HepG2 (cell line): Measurements from ENCODE around the gene FGGY. TPM values are rescaled to one million over a fixed set of nuclear protein-coding genes. Genes with fewer than 3 reads are reported as not detected.

Experiments
- ADNP ChIP-seq: sonication (generic); formaldehyde crosslinking; IDR thresholded peaks from 2 replicates; pipeline ENCODE4 v1.4.0; 2020; ENCODE audit warnings: missing genetic modification reagents
- ARID3A ChIP-seq: IDR thresholded peaks from 2 replicates; pipeline ENCODE4 v1.6.1; 2012; ENCODE audit warnings: low read depth, low read length, improper control_type of control experiment
- CREB3 ChIP-seq: sonication (generic); formaldehyde crosslinking; IDR thresholded peaks from 2 replicates; pipeline ENCODE4 v1.5.0; 2020; ENCODE audit warnings: missing genetic modification reagents
- CREBL2 ChIP-seq: sonication (generic); formaldehyde crosslinking; IDR thresholded peaks from 2 replicates; pipeline ENCODE4 v1.8.1; 2023; ENCODE audit warnings: missing genetic modification reagents, mild to moderate bottlenecking, borderline replicate concordance
- GTF3A ChIP-seq: sonication (generic); formaldehyde crosslinking; conservative IDR thresholded peaks from 2 replicates; pipeline ENCODE4 v1.4.0; 2020; ENCODE audit warnings: mild to moderate bottlenecking, missing genetic modification reagents
- HNF1A ChIP-seq, 2 experiments: sonication (generic) in 1 of 2; formaldehyde crosslinking in 1 of 2; IDR thresholded peaks; 2 replicates each; pipeline versions ENCODE4 v1.4.0 to v1.6.1; 2016 to 2020; ENCODE audit warnings: borderline replicate concordance in 1 of 2, low read depth in 1 of 2, mild to moderate bottlenecking in 1 of 2, missing genetic modification reagents in 1 of 2
- HNF4A ChIP-seq: sonication (generic); formaldehyde crosslinking; IDR thresholded peaks from 2 replicates; pipeline ENCODE4 v1.4.0; 2020; ENCODE audit warnings: missing genetic modification reagents
- HOMEZ ChIP-seq: IDR thresholded peaks from 2 replicates; pipeline ENCODE4 v1.6.1; 2016; ENCODE audit warnings: low read depth
- MEF2D ChIP-seq: sonication (generic); formaldehyde crosslinking; IDR thresholded peaks from 2 replicates; pipeline ENCODE4 v1.5.1; 2020; ENCODE audit warnings: mild to moderate bottlenecking, missing genetic modification reagents
- TBX2 ChIP-seq: sonication (generic); formaldehyde crosslinking; IDR thresholded peaks from 2 replicates; pipeline ENCODE4 v1.5.0; 2020; ENCODE audit warnings: missing genetic modification reagents, mild to moderate bottlenecking, borderline replicate concordance
- XRCC5 ChIP-seq: fragments of 200-400 bp; formaldehyde crosslinking; optimal IDR thresholded peaks from 2 replicates; pipeline ENCODE3; 2017; ENCODE audit warnings: mild to moderate bottlenecking, low read length
- ZNF180 ChIP-seq: sonication (generic); formaldehyde crosslinking; IDR thresholded peaks from 2 replicates; pipeline ENCODE4 v1.4.0; 2020; ENCODE audit warnings: low read depth, missing genetic modification reagents, borderline replicate concordance
- ZNF232 ChIP-seq: sonication (generic); formaldehyde crosslinking; IDR thresholded peaks from 2 replicates; pipeline ENCODE4 v1.4.0; 2020; ENCODE audit warnings: missing genetic modification reagents, borderline replicate concordance
- ZNF296 ChIP-seq: sonication (generic); formaldehyde crosslinking; conservative IDR thresholded peaks from 2 replicates; pipeline ENCODE4 v1.5.0; 2020; ENCODE audit warnings: mild to moderate bottlenecking, missing genetic modification reagents
- ZNF704 ChIP-seq: sonication (generic); formaldehyde crosslinking; IDR thresholded peaks from 2 replicates; pipeline ENCODE4 v1.8.1; 2023; ENCODE audit warnings: mild to moderate bottlenecking, inconsistent platforms, moderate library complexity, missing genetic modification reagents, borderline replicate concordance
- ZNF816 ChIP-seq: sonication (generic); formaldehyde crosslinking; IDR thresholded peaks from 2 replicates; pipeline ENCODE4 v1.8.0; 2022; ENCODE audit warnings: missing genetic modification reagents, mild to moderate bottlenecking, borderline replicate concordance
- ZNF879 ChIP-seq: sonication (generic); formaldehyde crosslinking; IDR thresholded peaks from 2 replicates; pipeline ENCODE4 v1.8.1; 2023; ENCODE audit warnings: missing genetic modification reagents
- polyA plus RNA-seq, 8 experiments: library from polyadenylated mRNA; depleted of rRNA in 3 of 8; stranded (reverse) in 7 of 8; unstranded in 1 of 8; fragments of >200 nt; fragmentation: Illumina TruSeq in 4 of 8; extraction: Trizol in 4 of 8; gene quantifications; 2 replicates each; pipeline versions ENCODE4 v1.2.1 to v1.2.3, GENCODE V29; 2011 to 2016; ENCODE audit warnings: low read depth in 4 of 8, missing spikeins in 1 of 8, mixed read lengths in 1 of 8; ENCODE audit not compliant: insufficient read depth in 1 of 8
- total RNA-seq, 5 experiments: library from RNA; depleted of rRNA; stranded (reverse); fragments of >200 nt; fragmentation: Illumina TruSeq; extraction: Trizol; gene quantifications; 2 replicates each; pipeline ENCODE4 v1.2.3, GENCODE V29; 2016; ENCODE audit warnings: low read depth in 1 of 5

FGGY gene
- total and polyA plus RNA-seq, 2 of the 13 experiments (the other 11 are each of a cell fraction or from before 2014, with no cell fraction given), result 15.7 to 27.5 TPM

- TF ChIP-seq HNF4A (CRISPR knock-in tag), result peak; percentile 39; the same call in 1 of the 2 replicates
- TF ChIP-seq ZNF704 (CRISPR knock-in tag), result peak; percentile 75; the same call in 1 of the 2 replicates
- peak; percentile 78; the same call in 1 of the 2 replicates for TF ChIP-seq HOMEZ (CRISPR knock-in tag)
- no peak for TF ChIP-seq ZNF879 (CRISPR knock-in tag)
- TF ChIP-seq CREB3 (CRISPR knock-in tag), result no peak
- no peak for TF ChIP-seq ZNF816 (CRISPR knock-in tag)
- no peak for TF ChIP-seq ZNF296
- TF ChIP-seq CREBL2 (CRISPR knock-in tag), result peak; percentile 33; the same call in 1 of the 2 replicates
- TF ChIP-seq GTF3A, result no peak
- 0 out of 2 replicates have a peak, but pooled peaks have one; percentile 25 for TF ChIP-seq ZNF232 (CRISPR knock-in tag)
- no peak for TF ChIP-seq HNF1A (IDR thresholded peaks at IDR 0.05; ENCODE audit: low read depth)
- peak; percentile 78; the same call in 1 of the 2 replicates for TF ChIP-seq HNF1A (CRISPR knock-in tag; IDR thresholded peaks at IDR 0.05; ENCODE audit: borderline replicate concordance)
- TF ChIP-seq TBX2 (CRISPR knock-in tag), result peak; percentile 77; the same call in 1 of the 2 replicates
- TF ChIP-seq XRCC5, result peak; percentile 34
- TF ChIP-seq ZNF180 (CRISPR knock-in tag), result no peak
- TF ChIP-seq ARID3A, result peak; percentile 49; the same call in 1 of the 2 replicates
- TF ChIP-seq ADNP, result no peak
- peak; percentile 65; the same call in 1 of the 2 replicates for TF ChIP-seq MEF2D (CRISPR knock-in tag)
Observed at GRCh38 chr1:59296358-59297256, at the start of gene FGGY (continued).
